Activated CD4-positive, alpha-beta T cell treated with anti-CD3 and anti-CD28 coated beads, Interleukin-2, amount 50 U/mL, for 16 hours (primary cell): ENCODE results near the gene UBTF.

Experiments
- DNase-seq: peaks from one replicate; pipeline ENCODE4 v3.0.0-alpha.2; 2020

The UBTF gene

DNA sequence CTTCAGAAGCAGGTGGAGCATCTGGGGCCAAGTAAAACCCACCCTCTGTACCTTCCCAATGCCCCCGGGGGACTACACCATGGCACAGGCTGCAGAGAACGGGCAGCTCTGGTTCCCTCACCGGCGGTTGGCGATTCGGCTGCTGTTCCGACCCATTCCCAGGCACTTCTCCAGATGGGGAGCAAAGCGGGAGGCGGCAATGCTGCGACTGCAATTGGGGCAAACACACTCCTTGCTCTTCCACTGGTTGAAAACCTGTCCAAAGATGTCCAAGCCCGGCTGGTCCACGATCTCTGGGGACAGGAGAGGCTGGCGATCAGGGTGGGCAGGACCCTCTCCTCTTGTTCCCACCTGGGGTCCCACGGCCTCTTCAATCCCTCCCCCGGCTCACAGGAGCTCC lies 22.4 kb downstream of the UBTF start:
- DNase-seq = no peak

GRCh38 chr17:44193326-44194084 lies 26.0 kb downstream of the UBTF start:
- DNase-seq = no peak

GRCh38 chr17:44192750-44193149 lies 26.7 kb downstream of the UBTF start:
- DNase-seq = no peak

DNA sequence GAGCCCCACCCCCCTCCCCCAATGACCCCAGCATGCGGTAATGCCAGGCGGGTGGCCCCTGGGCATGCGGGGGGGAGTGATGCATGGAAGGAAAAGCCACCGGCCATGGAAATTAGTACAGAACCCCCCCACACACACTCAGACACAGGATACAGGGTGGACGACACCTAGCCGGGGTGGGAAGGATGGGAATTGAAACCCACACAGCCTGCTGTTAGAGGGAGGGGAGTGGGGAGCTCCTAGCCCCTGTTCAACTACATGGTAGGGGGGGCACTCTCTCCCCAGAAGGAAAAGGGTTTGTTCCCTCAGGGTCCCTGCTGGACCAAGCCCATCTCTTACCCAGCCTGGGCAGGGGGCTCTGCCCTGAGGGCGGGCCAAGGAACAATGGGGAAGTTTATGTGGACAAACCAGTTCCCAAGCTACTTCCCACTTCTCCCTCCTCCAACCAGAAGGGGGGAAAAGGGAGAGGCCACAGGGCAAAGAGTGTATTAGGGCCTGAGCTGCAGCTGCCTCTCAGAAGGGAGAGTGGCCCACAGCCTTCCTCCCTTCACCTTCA lies 27.5 kb downstream of the UBTF start:
- no peak for DNase-seq

GRCh38 chr17:44191369-44191768 lies 28.1 kb downstream of the UBTF start:
- no peak for DNase-seq

- no peak for DNase-seq
These were observed 29.0 kb downstream of the UBTF start for GRCh38 chr17:44190481-44190880.

DNA sequence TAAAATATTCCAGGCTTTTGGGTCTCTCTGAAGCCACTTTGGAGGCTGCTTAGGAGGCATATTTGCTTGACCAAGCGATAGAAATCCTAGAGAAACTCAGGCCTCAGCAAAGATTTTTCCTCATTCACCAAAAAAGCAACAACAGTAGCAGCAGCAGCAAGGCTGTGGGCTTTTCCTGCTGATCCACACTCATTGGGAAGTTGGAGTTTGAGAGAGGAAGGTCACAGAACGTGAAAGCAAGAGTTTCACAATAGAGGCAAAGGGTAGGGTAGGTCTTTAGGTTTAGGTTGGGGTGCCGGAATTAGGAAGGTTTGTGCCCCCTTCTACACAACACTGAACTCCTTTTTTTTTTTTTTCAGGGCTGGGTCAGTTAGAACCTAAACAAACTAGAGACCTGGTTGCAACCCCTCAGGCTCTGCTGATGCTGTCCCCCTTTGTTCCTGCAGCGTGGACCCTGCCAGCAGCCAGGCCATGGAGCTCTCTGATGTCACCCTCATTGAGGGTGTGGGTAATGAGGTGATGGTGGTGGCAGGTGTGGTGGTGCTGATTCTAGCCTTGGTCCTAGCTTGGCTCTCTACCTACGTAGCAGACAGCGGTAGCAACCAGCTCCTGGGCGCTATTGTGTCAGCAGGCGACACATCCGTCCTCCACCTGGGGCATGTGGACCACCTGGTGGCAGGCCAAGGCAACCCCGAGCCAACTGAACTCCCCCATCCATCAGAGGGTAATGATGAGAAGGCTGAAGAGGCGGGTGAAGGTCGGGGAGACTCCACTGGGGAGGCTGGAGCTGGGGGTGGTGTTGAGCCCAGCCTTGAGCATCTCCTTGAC lies 30.7 kb downstream of the UBTF start:
- DNase-seq = no peak

GRCh38 chr17:44187131-44187899 lies 32.2 kb downstream of the UBTF start:
- DNase-seq = no peak

- peak; percentile 100 for DNase-seq
These were observed 33.0 kb downstream of the UBTF start, which contains the start of gene TMUB2 for GRCh38 chr17:44186307-44187130. Gene TMUB2 (plus strand): TSS chr17:44186972. CDS start chr17:44187709, 737 bp downstream.

GRCh38 chr17:44184212-44184810 lies 35.2 kb downstream of the UBTF start:
- DNase-seq = no peak

GRCh38 chr17:44183024-44183423 lies 36.5 kb downstream of the UBTF start:
- DNase-seq = no peak

DNA sequence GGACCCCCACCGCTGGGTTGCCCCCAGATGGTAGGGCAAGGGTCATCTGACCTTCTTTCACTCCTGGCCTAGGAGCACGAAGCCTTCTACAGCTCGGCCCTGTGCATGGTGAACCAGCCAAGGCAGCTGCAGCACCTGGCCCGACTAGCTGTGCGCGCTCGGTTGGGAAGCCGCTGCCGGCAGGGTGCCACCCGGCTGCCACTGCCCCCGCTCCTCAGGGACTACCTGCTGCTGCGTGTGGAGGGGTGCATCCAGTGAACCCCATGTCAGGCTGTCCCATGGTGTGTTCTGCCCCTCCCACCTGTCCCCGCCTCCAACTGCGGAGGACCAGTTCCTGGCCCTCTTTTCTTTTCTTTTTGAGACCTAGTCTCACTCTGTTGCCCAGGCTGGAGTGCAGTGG lies 41.3 kb downstream of the UBTF start:
- no peak for DNase-seq

DNA sequence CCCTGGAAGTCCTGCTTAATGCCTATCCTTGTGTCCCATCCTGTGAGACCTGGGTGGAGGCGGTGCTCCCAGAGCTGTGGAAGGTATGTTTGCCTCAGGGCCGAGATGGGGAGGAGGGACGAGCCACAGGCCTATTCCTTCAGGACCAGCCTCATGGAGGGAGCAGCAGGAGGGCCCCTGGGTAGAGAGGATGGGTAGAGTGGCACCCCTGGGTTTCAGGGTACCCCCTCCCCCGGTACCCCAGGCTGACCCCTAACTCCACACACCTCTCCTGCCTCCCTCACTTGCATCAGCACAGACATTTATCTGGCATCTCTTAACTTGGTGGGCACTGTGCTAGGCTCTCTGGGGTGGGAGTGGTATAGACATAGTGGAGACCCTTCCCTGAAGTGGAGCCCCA lies 41.8 kb downstream of the UBTF start:
- DNase-seq = no peak

GRCh38 chr17:44176671-44177501 lies 42.6 kb downstream of the UBTF start:
- no peak for DNase-seq

DNA sequence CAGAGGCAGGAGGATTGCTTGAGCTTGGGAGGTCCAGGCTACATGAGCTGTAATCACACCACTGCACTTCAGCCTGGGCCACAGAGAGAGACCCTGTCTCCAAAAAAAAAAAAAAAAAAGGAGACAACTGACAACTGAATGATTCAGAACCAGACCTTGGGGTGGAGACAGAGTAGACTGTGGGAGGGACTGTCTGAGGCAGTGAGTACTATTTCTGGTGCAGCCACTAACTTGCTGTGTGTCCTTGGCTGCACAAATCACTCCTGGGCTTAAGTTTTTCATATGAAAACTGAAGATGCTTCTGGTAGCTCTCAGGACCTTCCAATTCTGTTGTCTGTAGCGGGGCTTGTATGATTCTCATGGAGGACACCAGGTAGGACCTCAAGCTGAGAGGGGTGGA lies 43.2 kb downstream of the UBTF start:
- DNase-seq = no peak

GRCh38 chr17:44174427-44174826 lies 45.0 kb downstream of the UBTF start:
- DNase-seq = no peak

- no peak for DNase-seq
These were observed 47.5 kb downstream of the UBTF start for GRCh38 chr17:44171931-44172455.

GRCh38 chr17:44170499-44171201 lies 48.8 kb downstream of the UBTF start, which contains the start of gene ASB16:
Gene ASB16 (plus strand): TSS chr17:44170704. CDS start chr17:44170790, 86 bp downstream.
- DNase-seq = no peak

- no peak for DNase-seq
These were observed 49.4 kb downstream of the UBTF start for GRCh38 chr17:44170135-44170498.
